K562 (cell line): ENCODE measurements around the gene ECSIT. TPM values are rescaled to one million over a fixed set of nuclear protein-coding genes. Genes with fewer than 3 reads are reported as not detected.
A peak's percentile ranks its signal among the peaks of the same experiment; 100 is the strongest.

Source experiments
- BCOR ChIP-seq: fragments of 450-650 bp; IDR thresholded peaks from 2 replicates; pipeline ENCODE4 v1.6.1; 2016
- CC2D1A ChIP-seq: fragments of 450-650 bp; IDR thresholded peaks from 2 replicates; pipeline ENCODE4 v1.6.1; 2017; ENCODE audit warnings: mild to moderate bottlenecking
- CXXC5 ChIP-seq: fragments of 250-450 bp; sonication (Bioruptor Pico); IDR thresholded peaks from 2 replicates; pipeline ENCODE4 v1.8.0; 2022; ENCODE audit warnings: inconsistent platforms, mild to moderate bottlenecking, moderate library complexity
- DEAF1 ChIP-seq: fragments of 450-650 bp; formaldehyde crosslinking; IDR thresholded peaks from 2 replicates; pipeline ENCODE4 v1.4.0; 2020; ENCODE audit warnings: mild to moderate bottlenecking, moderate library complexity
- FIP1L1 ChIP-seq: fragments of 200-400 bp; formaldehyde crosslinking; IDR thresholded peaks from 2 replicates; pipeline ENCODE4 v1.6.1; 2018; ENCODE audit warnings: mild to moderate bottlenecking, low read depth, low read length; ENCODE audit not compliant: poor library complexity, severe bottlenecking
- MGA ChIP-seq: fragments of 450-650 bp; IDR thresholded peaks from 2 replicates; pipeline ENCODE4 v1.6.1; 2016; ENCODE audit warnings: mild to moderate bottlenecking, moderate library complexity
- RNF2 ChIP-seq: sonication (generic); IDR thresholded peaks from 2 replicates; pipeline ENCODE4 v1.6.1; 2016
- SMARCA4 ChIP-seq: fragments of 450-650 bp; IDR thresholded peaks from 2 replicates; pipeline ENCODE4 v1.6.1; 2016
- TFE3 ChIP-seq: fragments of 450-650 bp; formaldehyde crosslinking; IDR thresholded peaks from 2 replicates; pipeline ENCODE4 v1.4.0; 2020; ENCODE audit warnings: mild to moderate bottlenecking, mixed read lengths
- ZNF740 ChIP-seq, 3 experiments: fragments of 200-800 bp in 1 of 3; sonication (Bioruptor generic) in 1 of 3; sonication (generic) in 1 of 3; formaldehyde crosslinking in 1 of 3; IDR thresholded peaks; 2 replicates each; pipeline versions ENCODE4 v1.6.1 to v1.8.0; 2016 to 2022; ENCODE audit warnings: mild to moderate bottlenecking in 2 of 3, missing compliant biosample characterization in 2 of 3, missing genetic modification characterization in 2 of 3, missing genetic modification reagents in 1 of 3
- polyA plus RNA-seq, 8 experiments: library from polyadenylated mRNA; depleted of rRNA in 4 of 8; stranded (reverse) in 5 of 8; unstranded in 3 of 8; fragments of >200 nt; fragmentation: Nextera tagmentation in 2 of 8; fragmentation: Illumina TruSeq in 1 of 8; extraction: Ambion mirVana in 2 of 8; extraction: Trizol in 1 of 8; gene quantifications; 2 replicates each; pipeline versions ENCODE4 v1.2.1 to v1.2.3, GENCODE V29; 2011 to 2014; ENCODE audit warnings: inconsistent platforms in 1 of 8, missing spikeins in 1 of 8
- total RNA-seq, 7 experiments: library from RNA; depleted of rRNA in 6 of 7; stranded (reverse); fragments of >200 nt in 6 of 7; fragmentation: Illumina TruSeq in 2 of 7; extraction: Trizol in 2 of 7; gene quantifications; 2 replicates each; pipeline versions ENCODE4 v1.2.1 to v1.2.3, GENCODE V29; 2011 to 2021; ENCODE audit warnings: low replicate concordance in 1 of 7

Gene ECSIT
- total and polyA plus RNA-seq, 9 of the 15 experiments (the other 6 are each of a cell fraction or from before 2014, with no cell fraction given) = 1.1 to 82.5 (median 43.9) TPM

GRCh38 chr19:11535792-11536595 is 7.1 kb upstream of the ECSIT start (continued):
- 0 out of 2 replicates have a peak, but pooled peaks have one; percentile 20 for TF ChIP-seq CC2D1A
- TF ChIP-seq RNF2 = no peak
- TF ChIP-seq TFE3 (CRISPR knock-in tag) = no peak
- TF ChIP-seq CXXC5 = peak; percentile 90
- peak; percentile 98 for TF ChIP-seq BCOR
- no peak for TF ChIP-seq ZNF740 (CRISPR knock-in tag; IDR thresholded peaks at IDR 0.05)
- no peak for TF ChIP-seq ZNF740 (tag; IDR thresholded peaks at IDR 0.05)
- peak; percentile 74 for TF ChIP-seq FIP1L1
- no peak; the same call in 1 of the 2 replicates for TF ChIP-seq MGA
- TF ChIP-seq SMARCA4 = peak; percentile 38; the same call in 1 of the 2 replicates
- peak; percentile 50; the same call in 1 of the 2 replicates for TF ChIP-seq DEAF1 (CRISPR knock-in tag)
